HUDEP-2 (cell line): ENCODE measurements around the gene OR8G1.

Experiments
- DNase-seq, 76 experiments: peaks; one replicate each; lab custom pipeline; 2025; ENCODE audit not compliant: unreplicated experiment in 76 of 76; lab: John Stamatoyannopoulos, UW

OR8G1 gene, protein sequence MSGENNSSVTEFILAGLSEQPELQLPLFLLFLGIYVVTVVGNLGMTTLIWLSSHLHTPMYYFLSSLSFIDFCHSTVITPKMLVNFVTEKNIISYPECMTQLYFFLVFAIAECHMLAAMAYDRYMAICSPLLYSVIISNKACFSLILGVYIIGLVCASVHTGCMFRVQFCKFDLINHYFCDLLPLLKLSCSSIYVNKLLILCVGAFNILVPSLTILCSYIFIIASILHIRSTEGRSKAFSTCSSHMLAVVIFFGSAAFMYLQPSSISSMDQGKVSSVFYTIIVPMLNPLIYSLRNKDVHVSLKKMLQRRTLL

GRCh38 chr11:124240621-124241397 is at the start of gene OR8G1:
TSS of gene OR8G1 (plus strand) at chr11:124241095. CDS start at chr11:124249676, 8,581 bp downstream.
- no peak for DNase-seq

DNA sequence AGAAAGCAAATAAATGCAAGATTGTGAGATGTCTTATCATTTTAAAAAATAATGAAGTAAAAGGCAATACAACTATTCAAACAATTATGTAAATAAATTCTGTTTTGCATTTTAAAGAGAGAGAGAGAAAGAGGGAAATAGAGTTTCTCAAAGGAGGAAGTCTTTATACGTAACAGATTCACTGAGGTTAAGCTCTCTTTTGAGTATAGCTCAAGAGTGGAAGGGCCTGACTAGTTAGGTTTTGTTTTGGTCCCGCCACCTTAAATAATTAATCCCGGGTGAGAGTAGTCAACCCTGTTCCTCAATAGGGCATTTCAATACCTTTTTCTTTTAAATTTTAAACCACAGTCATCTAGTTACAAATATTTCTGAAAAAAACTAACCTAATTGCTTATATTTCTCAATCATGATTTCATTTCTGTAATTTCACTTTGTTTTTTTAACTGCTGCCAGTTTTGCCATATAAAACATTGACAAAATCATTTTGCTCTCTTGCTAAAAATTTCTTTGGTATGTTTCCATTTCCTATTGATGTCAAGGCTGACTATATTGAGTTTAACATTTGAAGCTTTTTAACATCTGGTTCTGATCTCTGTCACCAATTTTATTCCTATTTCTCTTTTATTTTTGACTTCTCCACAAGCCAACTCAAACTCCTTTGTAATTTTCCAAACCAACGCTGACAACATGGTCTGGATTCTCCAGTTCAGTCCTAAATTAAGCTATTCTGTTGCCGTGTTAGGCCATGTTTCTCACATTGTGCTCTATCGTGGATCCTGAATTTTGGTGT is 47.5 kb upstream of the OR8G1 start:
- no peak for DNase-seq

DNA sequence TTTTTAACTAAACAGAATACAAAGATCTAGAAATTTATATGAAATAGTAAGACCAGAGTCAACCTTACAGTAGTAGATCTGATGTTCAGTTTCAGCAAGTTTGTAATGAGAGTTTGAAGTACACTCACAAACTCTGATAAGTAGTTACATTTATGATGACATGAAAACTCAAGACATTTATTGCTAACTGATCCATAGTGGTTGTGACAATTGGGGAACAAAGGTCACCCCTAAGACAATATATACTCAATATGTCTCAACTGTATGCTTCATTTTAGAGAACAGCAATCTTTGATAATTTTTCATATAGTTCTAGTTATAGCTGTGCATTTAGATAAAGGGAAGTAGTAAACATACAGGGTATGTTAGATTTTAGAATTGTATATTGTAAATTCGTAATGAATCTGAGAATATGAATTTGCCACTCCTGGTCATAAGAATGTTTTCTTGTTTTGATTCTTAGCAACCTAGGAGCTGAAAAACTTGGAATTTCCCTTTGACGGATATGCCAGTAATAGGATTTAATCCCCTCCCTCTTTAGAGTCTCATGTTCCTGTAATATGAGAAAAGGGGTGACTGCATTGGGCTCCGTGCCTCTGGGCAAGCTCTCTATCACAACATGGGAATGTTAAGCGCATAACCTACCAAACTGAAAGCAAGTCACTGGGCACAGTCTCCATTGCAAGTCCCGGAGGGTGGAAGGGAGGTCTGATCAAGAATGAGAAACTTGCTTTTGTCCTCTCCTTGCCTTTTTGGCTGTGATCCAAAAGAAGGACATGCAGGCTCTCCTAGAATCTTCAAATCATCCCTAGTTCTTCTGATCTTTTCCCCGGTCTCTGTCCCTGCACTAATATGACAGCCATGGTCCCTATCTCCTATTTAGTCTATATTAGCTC is 46.4 kb upstream of the OR8G1 start:
- peak in 1 of 76 experiments; percentile 31 for DNase-seq

- peak in 66 of 76 experiments; percentile 7 to 81 (median 52) for DNase-seq
Observed at GRCh38 chr11:124195189-124195734, 45.6 kb upstream of the OR8G1 start.

DNA sequence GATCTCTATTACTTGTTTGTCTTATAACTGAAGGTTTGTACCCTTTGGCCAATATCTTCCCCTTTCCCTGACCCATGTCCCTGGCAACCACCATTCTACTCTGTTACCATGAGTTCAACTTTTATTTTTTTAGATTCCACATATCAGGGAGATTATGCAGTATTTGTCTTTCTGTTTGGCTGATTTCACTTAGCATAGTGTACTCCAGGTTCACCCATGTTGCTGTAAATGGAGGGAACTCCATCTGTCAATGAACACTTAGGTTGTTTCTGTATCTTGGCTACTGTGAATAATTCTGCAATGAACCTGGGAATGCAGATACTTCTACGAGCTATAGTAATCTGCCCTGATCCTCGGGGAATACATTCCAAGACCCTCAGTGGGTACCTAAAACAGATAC is 42.9 kb upstream of the OR8G1 start:
- no peak for DNase-seq

- no peak for DNase-seq
Observed at GRCh38 chr11:124198897-124199296, 42.0 kb upstream of the OR8G1 start.

- DNase-seq: no peak
Observed at GRCh38 chr11:124199702-124200101, 41.2 kb upstream of the OR8G1 start.

- no peak for DNase-seq
Observed at GRCh38 chr11:124200671-124201070, 40.2 kb upstream of the OR8G1 start.

DNA sequence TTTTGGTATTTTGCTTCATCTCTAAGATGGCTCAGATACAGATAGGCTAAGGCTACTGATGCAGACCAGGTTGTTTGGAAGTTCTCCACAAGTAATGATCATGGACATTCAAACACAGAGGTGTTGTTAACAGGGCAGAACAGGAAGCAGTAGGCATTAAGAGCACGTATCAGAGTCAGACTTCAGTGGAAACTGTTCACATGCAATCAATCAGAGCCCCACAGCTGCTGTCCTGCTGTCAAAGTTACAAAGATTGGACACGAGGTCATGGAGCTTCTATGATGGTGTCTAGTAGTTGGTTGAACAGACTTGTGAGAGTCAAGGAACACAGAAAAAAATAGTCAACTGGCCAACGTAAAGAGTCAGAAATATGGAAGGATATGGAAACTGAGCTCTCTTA is 37.9 kb upstream of the OR8G1 start:
- peak in 1 of 76 experiments; percentile 17 for DNase-seq

DNA sequence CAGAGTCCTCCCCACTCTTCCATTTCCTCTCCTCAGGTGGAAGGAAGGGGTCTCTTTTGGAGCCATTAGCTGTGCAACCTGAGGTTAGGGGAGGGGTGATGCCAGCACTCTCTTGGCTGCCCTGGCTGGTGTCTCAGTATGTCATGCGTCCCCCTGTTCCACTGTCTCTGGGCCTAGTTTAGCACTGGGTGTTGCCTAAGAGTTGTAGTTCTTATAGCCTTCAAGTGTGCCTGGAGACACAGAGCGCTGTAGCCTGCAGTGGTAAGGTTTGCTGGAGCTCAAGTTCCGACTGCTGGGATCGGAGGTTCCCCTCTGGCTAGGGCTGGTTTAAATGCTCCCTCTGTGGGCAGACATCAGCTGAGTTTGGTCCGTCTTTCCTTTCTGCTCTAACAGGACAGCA is 36.9 kb upstream of the OR8G1 start:
- no peak for DNase-seq

GRCh38 chr11:124207102-124207792 is 33.6 kb upstream of the OR8G1 start:
- DNase-seq: peak in 53 of 76 experiments; percentile 7 to 84 (median 43)

DNA sequence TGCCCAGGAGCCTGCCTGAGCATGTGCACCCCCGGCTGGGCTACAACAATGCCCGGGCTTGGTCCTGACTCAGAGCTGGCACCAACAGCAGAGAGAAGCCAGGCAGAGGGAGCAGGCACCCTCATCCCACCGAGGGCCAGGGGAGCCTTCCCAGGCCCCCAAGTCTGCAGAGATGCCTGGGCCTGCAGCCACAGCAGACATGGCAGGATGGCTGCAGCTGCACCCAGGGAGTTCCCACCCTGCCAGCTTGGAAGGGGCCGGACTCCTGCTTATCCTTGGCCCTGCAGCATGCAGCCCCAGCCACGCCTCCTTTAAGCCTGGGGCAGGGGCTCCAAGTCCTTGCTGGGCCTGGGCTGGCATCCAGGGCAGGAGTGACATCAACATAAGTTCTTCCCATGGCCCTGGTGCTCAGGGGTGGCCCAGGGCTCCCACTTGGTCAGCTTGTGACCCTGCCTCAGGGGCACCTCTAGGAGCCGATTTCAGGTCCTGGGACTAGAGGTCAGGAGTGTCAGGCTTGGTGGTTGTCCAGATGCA is 31.0 kb upstream of the OR8G1 start:
- no peak for DNase-seq

DNA sequence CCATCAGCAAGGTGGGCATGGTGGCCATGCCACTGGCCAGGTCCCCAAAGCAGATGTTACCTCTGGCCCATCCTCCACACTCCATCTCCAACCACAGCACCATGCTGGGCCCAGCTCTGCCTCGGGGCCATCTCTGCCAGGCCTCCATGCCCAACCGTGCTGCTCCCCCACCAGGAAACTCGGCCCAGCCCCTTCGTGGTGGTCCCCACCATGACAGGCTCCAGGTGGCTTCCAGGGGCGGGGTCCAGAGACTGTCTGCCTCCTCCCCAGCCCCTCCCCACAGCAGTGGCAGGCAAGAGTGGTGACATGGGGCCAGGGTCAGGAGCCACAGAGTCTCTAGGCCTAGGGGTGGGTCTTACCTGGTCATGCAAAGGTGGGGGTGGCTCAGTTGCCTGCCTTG is 30.5 kb upstream of the OR8G1 start:
- DNase-seq: no peak

DNA sequence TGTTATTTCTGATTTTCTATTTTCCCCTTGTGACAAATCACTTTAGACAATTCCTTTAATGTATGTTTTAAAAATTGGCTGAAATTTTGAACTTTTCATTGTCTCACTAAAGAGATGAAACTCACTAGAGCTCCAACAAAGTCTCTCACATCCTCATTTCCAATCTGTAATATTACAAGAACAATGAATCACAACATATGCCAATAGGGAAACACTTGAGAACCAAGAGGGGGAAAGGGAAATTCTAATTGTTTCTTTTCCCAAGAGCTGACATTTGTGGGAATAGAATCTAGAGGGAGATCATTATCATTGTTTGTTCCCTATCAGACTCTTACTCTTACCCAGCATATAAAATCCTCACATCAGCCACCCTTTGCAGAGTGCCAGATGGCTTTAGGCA is 29.6 kb upstream of the OR8G1 start:
- DNase-seq: no peak

- DNase-seq: no peak
Observed at GRCh38 chr11:124214027-124214426, 26.9 kb upstream of the OR8G1 start.

DNA sequence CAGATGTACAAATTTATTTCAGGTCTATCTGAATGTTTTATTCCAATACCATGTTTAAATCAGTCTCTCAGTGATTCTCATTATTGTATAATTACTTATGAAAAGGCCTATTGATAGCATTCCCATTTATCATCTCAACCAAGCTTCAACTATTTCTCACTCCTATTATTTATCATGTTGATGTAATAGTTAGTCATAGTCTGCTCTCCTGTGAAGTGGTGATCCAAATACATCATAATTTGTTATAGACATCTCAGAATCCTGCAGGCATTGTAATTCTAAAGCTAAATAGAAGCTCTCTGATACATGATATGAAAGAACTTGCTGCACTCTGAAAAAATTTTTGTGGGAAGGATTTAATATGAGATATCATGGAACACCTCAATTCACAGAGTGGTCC is 21.8 kb upstream of the OR8G1 start:
- no peak for DNase-seq

DNA sequence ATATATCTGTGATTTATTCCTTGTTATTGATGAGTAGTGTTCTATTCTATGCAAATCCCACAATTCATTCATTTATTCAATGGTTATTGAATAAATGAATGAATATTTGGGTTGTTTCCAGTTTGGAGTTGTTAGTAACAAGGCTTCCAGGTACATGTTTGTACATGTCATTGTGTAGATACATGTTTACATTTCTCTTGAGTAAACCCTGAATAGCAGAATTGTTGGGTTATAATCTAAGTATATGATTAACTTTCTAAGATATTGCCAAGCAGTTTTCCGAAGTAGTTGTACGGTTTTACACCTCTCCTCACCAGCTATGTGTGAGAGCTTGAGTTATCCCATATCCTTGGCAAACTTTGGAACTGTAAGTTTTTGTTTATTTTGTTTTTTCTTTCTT is 18.5 kb upstream of the OR8G1 start:
- no peak for DNase-seq

GRCh38 chr11:124224618-124225423 is 16.1 kb upstream of the OR8G1 start:
- DNase-seq: peak in 17 of 76 experiments; percentile 1 to 55 (median 16)
